Stomach smooth muscle (tissue), 2 donors: ENCODE measurements around the gene DNM1.
"Not testable (repeated sequence)": the region's sequence is repeated elsewhere in the genome, so short reads cannot be mapped to it uniquely, and the experiment has no call there.

Source experiments
- H3K27ac ChIP-seq: one replicate; pipeline ENCODE4 v1.7.0; 2013; ENCODE audit warnings: mild to moderate bottlenecking, low read length, inconsistent platforms
- H3K27me3 ChIP-seq, 2 donors: one replicate each; pipeline ENCODE4 v1.7.0; 2013; ENCODE audit warnings: low read length in 2 of 2; ENCODE audit not compliant: insufficient read depth in 2 of 2, control insufficient read depth in 1 of 2
- H3K36me3 ChIP-seq, 2 donors: one replicate each; pipeline ENCODE4 v1.7.0; 2013; ENCODE audit warnings: low read length in 2 of 2; ENCODE audit not compliant: control insufficient read depth in 2 of 2, insufficient read depth in 2 of 2
- H3K4me1 ChIP-seq: one replicate; pipeline ENCODE4 v1.7.0; 2013; ENCODE audit warnings: low read length; ENCODE audit not compliant: control insufficient read depth, insufficient read depth
- H3K4me3 ChIP-seq, 2 donors: one replicate each; pipeline ENCODE4 v1.7.0; 2013; ENCODE audit warnings: low read length in 2 of 2
- H3K9ac ChIP-seq, 2 donors: one replicate each; pipeline ENCODE4 v1.7.0; 2013; ENCODE audit warnings: low read length in 2 of 2, mild to moderate bottlenecking in 1 of 2
- H3K9me3 ChIP-seq, 2 donors: one replicate each; pipeline ENCODE4 v1.7.0; 2013; ENCODE audit warnings: low read length in 2 of 2; ENCODE audit not compliant: control insufficient read depth in 2 of 2
- donor health status: healthy.
- donor health status: Pancreatic carcinoma.

DNM1 gene

DNA sequence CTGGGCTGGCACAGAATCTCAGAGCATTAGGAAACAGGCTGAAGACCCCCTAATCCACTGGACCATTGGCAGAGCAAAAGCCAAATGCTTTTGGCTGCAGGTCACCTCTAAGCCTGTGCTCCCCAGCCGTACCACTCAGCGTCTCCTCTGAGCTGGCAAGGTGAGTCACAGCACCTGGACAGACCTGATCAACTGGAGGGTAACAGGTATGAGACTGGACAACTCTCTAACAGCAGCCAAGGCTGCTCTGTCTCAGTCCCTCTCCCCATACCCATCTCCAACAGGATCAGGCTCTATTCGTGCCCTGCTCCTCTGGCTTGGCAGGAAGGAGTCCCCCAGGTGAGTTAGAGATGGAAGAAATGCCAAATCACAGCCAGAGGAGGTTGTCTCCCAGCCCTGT, 67.9 kb downstream of the DNM1 start:
- H3K4me3 ChIP-seq: no peak overlapping the region
- H3K4me1 ChIP-seq: peaks cover 14% of the 10 kb centered on the region
- no peaks in the 10 kb centered on the region for H3K27me3 ChIP-seq
- no peak overlapping the region for H3K9ac ChIP-seq
- H3K36me3 ChIP-seq: peaks cover 34 to 37% of the 10 kb centered on the region in 2 donors
- no peaks in the 10 kb centered on the region for H3K9me3 ChIP-seq
- H3K27ac ChIP-seq: no peak overlapping the region

- Histone ChIP-seq H3K4me1 (peaks cover 18% of the 10 kb centered on the region), H3K9ac (no peak overlapping the region), H3K36me3 (peaks cover 32 to 37% of the 10 kb centered on the region in 2 donors), H3K4me3 (no peak overlapping the region), H3K27ac (no peak overlapping the region), H3K9me3 (no peaks in the 10 kb centered on the region), H3K27me3 (no peaks in the 10 kb centered on the region)
Measured at GRCh38 chr9:128271512-128271911, 68.3 kb downstream of the DNM1 start.

GRCh38 chr9:128274245-128274644, 71.1 kb downstream of the DNM1 start:
- peak overlapping the region in 1 of 2 donors; percentile 85 for H3K4me3 ChIP-seq
- H3K9ac ChIP-seq: peak overlapping the region in 1 of 2 donors; percentile 5
- no peaks in the 10 kb centered on the region for H3K27me3 ChIP-seq

DNA sequence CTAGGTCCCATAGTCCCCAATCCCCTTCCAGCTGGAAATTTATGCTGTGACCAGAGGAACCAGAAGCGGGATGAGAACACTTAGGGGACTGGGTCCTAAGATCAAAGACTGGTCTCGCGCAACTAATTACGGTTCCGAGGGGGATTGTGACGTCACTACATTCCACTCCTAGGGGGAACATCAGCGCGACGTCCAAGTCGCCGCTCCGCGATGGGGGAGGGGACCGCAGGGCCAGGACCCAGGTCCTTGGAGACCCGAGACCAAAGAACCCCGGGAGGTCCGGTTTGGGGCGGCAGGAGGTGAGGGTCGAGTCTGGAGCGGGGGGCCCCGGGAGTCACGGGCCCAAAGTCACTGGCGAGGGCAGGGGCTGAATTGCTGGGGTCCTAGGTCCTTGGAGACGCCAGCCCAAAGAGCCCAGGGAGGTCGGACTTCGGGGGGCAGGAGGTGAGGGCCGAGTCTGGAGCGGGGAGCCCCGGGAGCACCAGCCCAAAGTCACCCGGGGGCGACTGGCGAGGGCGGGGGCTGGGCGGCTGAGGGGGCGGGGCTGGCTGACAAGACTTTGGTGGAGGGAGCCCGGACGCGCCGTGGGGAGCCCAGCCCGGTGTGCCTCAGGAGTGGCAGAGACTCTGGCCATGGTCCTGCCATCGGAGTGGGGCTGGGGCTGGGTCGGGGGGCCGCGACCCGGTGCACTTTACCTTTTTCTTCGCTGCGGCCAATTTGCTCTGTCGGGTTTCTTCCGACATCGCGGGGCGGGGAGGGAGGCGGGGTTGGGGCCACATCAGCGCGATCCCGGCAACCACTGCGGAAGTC, 72.2 kb downstream of the DNM1 start, which contains the start of gene GOLGA2:
GOLGA2 (minus strand) TSS at position 810 of the 810 bp plus-strand sequence; CDS start at position 779, 31 bp downstream.
- no peaks in the 10 kb centered on the region for H3K9me3 ChIP-seq
- H3K36me3 ChIP-seq: peaks cover 9 to 18% of the 10 kb centered on the region in 2 donors
- H3K4me3 ChIP-seq: peak within 1 kb of the TSS; percentile 87 to 92
- peak within 1 kb of the TSS; percentile 76 for H3K27ac ChIP-seq
- H3K4me1 ChIP-seq: peaks cover 29% of the 10 kb centered on the region
- peak within 1 kb of the TSS; percentile 91 to 97 for H3K9ac ChIP-seq
- H3K27me3 ChIP-seq: no peaks in the 10 kb centered on the region

More at GRCh38 chr9:128274245-128274644, 71.1 kb downstream of the DNM1 start:
- H3K27ac ChIP-seq: no peak overlapping the region
- no peaks in the 10 kb centered on the region for H3K9me3 ChIP-seq
- peaks cover 29% of the 10 kb centered on the region for H3K4me1 ChIP-seq
- peaks cover 9 to 19% of the 10 kb centered on the region in 2 donors for H3K36me3 ChIP-seq

DNA sequence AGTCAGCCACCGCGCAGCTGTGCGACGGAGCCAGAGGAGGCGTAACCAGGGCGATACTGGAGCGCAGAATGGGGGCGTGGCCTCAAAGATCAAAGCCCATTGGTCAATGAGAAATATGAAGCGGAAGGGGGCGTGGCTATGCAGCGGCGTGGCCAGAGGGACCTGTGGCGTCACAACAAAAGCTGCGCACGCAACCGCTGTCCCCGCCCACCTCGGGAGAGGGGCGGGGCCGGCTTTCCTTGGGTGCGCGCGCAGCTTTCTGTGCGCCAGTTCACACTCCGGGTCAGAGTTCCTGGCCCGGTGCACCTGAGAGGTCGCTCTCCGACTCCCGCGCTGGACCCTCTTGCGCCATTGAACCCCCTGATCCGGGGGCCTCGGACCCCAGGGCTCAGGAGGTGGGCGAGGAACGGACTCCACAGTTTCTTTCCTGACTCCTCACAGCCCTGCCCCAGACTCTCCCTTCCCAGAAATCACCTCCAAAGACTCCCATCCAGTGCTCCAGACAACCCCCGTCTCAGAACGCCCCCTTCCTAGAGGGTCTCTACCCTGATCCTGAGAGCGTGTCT, 72.9 kb downstream of the DNM1 start, which contains the start of gene SWI5:
SWI5 (plus strand) TSS at position 269 of the 566 bp plus-strand sequence.
- peak within 1 kb of the TSS; percentile 76 for H3K27ac ChIP-seq
- H3K9ac ChIP-seq: peak within 1 kb of the TSS; percentile 91 to 97
- H3K9me3 ChIP-seq: no peaks in the 10 kb centered on the region
- H3K4me1 ChIP-seq: peaks cover 29% of the 10 kb centered on the region
- H3K27me3 ChIP-seq: no peaks in the 10 kb centered on the region
- H3K36me3 ChIP-seq: peaks cover 9 to 14% of the 10 kb centered on the region in 2 donors
- H3K4me3 ChIP-seq: peak within 1 kb of the TSS; percentile 87 to 92

GRCh38 chr9:128276574-128277270, 73.5 kb downstream of the DNM1 start:
- H3K36me3 ChIP-seq: peaks cover 9 to 11% of the 10 kb centered on the region in 2 donors
- peak overlapping the region; percentile 91 to 97 for H3K9ac ChIP-seq
- peak overlapping the region; percentile 87 to 92 for H3K4me3 ChIP-seq
- no peaks in the 10 kb centered on the region for H3K27me3 ChIP-seq
- H3K27ac ChIP-seq: peak overlapping the region; percentile 76
- H3K9me3 ChIP-seq: no peaks in the 10 kb centered on the region
- H3K4me1 ChIP-seq: peaks cover 29% of the 10 kb centered on the region

GRCh38 chr9:128279088-128280073, 76.2 kb downstream of the DNM1 start:
- H3K27me3 ChIP-seq, H3K36me3 ChIP-seq, H3K9me3 ChIP-seq, H3K9ac ChIP-seq, H3K27ac ChIP-seq, H3K4me3 ChIP-seq: not testable (repeated sequence)
- peaks cover 24% of the 10 kb centered on the region for H3K4me1 ChIP-seq

DNA sequence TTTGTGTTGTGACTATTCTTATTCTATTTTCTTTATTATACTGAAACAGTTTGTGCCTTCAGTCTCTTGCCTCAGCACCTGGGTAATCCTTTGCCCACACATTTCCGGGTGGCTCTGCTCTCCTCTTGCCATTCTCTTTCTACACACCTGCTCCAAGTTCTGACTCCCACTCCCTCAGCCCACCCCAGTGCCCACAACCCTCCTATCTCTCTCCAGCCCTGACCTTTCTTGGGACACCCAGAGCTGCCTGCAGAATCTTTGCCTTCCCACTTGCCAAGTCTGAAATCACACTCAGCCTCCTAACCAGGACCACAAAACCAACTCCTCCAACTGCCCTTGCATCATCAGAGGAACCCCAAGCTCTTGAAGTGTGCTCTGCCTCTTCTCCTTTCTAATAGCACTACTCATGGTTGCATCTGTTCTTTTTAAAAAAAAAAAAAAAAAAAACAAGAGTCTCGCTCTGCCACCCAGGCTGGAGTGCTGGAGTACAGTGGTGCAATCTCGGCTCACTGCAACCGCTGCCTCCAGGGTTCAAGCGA, 77.0 kb downstream of the DNM1 start:
- Histone ChIP-seq H3K27ac (no peak overlapping the region), H3K9me3 (no peaks in the 10 kb centered on the region), H3K27me3 (no peaks in the 10 kb centered on the region), H3K4me3 (no peak overlapping the region), H3K4me1 (peaks cover 16% of the 10 kb centered on the region), H3K36me3 (peaks cover 0 to under 1% of the 10 kb centered on the region in 2 donors), H3K9ac (no peak overlapping the region)

GRCh38 chr9:128282500-128282899, 79.3 kb downstream of the DNM1 start:
- Histone ChIP-seq H3K9me3 (no peaks in the 10 kb centered on the region), H3K36me3 (peaks cover 6 to 8% of the 10 kb centered on the region in 2 donors), H3K9ac (no peak overlapping the region), H3K27ac (no peak overlapping the region), H3K4me3 (no peak overlapping the region), H3K4me1 (peaks cover 9% of the 10 kb centered on the region), H3K27me3 (no peaks in the 10 kb centered on the region)
